Measurements from ENCODE around the gene NUP107. TPM values are rescaled to one million over a fixed set of nuclear protein-coding genes. Genes with fewer than 3 reads are reported as not detected.

The NUP107 gene
- total RNA-seq, 1 experiment from 2014 or later, result 132 TPM

- peaks cover 7% of the 10 kb centered on the region for H3K4me1 Mint-ChIP-seq
- no peaks in the 10 kb centered on the region for H3K27me3 Mint-ChIP-seq (ENCODE audit: low read depth)
- ATAC-seq (no peak), DNase-seq (ENCODE audit: low spot score) (no peak)
- H3K27ac Mint-ChIP-seq, result no peak overlapping the region; the same call in 1 of the 2 replicates
- H3K36me3 Mint-ChIP-seq, result peaks cover 31% of the 10 kb centered on the region
- no peaks in the 10 kb centered on the region for H3K9me3 Mint-ChIP-seq
- TF ChIP-seq, protein P1, sequence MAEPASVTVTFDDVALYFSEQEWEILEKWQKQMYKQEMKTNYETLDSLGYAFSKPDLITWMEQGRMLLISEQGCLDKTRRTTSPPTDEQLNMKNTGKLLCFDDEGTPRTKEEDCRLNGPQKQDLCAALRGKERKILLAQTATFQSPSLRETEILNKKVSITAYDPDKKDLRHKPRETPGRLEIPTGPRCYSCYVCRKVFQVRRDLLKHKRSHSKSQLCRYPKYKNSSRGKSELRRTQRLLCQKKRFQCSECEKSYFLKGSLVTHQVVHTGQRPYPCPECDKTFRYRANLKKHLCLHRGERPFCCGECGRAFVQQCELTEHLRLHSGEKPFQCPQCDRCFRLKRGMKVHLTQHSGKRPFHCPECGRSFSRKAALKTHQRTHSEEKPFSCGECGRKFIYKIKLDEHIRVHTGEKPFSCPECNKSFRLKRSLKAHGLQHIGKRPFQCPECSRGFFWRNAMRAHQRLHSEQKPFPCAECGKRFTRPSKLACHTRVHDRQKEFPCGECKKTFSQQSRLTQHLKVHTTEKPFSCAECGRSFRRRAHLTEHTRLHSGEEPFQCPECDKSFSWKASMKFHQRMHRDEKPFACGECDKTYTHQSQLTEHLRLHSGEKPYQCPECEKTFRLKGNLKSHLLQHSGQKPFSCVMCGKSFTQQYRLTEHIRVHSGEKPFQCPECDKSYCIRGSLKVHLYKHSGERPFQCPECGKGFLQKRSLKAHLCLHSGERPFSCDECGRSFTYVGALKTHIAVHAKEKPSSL (CRISPR knock-in tag; conservative IDR thresholded peaks at IDR 0.05), result no peak
- TF ChIP-seq EMX1 (CRISPR knock-in tag; IDR thresholded peaks at IDR 0.05), result no peak
- TF ChIP-seq, protein P2, sequence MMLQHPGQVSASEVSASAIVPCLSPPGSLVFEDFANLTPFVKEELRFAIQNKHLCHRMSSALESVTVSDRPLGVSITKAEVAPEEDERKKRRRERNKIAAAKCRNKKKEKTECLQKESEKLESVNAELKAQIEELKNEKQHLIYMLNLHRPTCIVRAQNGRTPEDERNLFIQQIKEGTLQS (CRISPR knock-in tag; conservative IDR thresholded peaks at IDR 0.05), result no peak
- POLR2A ChIA-PET, result no interaction called here
- CTCF ChIA-PET, result no interaction called here
- H3K4me3 Mint-ChIP-seq, result no peak overlapping the region
Observed at GRCh38 chr12:68762691-68763090, 75.9 kb downstream of the NUP107 start.

GRCh38 chr12:68765696-68766095 is 78.9 kb downstream of the NUP107 start:
- DNase-seq (ENCODE audit: low spot score) (no peak), ATAC-seq (no peak)
- Mint-ChIP-seq H3K4me3 (no peak overlapping the region), H3K9me3 (no peaks in the 10 kb centered on the region), H3K27me3 (ENCODE audit: low read depth) (no peaks in the 10 kb centered on the region), H3K4me1 (peaks cover 7% of the 10 kb centered on the region), H3K36me3 (peaks cover 17% of the 10 kb centered on the region), H3K27ac (no peak overlapping the region)
- ChIA-PET CTCF (no interaction called here), POLR2A (no interaction called here)
- no peak for TF ChIP-seq RELA (CRISPR knock-in tag; IDR thresholded peaks at IDR 0.05; ENCODE audit: borderline replicate concordance)
- TF ChIP-seq TCF7 (CRISPR knock-in tag; IDR thresholded peaks at IDR 0.05; ENCODE audit: low read depth), result no peak
- TF ChIP-seq, protein P3, sequence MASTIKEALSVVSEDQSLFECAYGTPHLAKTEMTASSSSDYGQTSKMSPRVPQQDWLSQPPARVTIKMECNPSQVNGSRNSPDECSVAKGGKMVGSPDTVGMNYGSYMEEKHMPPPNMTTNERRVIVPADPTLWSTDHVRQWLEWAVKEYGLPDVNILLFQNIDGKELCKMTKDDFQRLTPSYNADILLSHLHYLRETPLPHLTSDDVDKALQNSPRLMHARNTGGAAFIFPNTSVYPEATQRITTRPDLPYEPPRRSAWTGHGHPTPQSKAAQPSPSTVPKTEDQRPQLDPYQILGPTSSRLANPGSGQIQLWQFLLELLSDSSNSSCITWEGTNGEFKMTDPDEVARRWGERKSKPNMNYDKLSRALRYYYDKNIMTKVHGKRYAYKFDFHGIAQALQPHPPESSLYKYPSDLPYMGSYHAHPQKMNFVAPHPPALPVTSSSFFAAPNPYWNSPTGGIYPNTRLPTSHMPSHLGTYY (CRISPR knock-in tag; IDR thresholded peaks at IDR 0.05), result no peak
- no peak for TF ChIP-seq ZNF121 (CRISPR knock-in tag; IDR thresholded peaks at IDR 0.05)
- TF ChIP-seq ZNF671 (CRISPR knock-in tag; IDR thresholded peaks at IDR 0.05), result no peak
- TF ChIP-seq, protein P4, sequence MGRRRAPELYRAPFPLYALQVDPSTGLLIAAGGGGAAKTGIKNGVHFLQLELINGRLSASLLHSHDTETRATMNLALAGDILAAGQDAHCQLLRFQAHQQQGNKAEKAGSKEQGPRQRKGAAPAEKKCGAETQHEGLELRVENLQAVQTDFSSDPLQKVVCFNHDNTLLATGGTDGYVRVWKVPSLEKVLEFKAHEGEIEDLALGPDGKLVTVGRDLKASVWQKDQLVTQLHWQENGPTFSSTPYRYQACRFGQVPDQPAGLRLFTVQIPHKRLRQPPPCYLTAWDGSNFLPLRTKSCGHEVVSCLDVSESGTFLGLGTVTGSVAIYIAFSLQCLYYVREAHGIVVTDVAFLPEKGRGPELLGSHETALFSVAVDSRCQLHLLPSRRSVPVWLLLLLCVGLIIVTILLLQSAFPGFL (CRISPR knock-in tag; IDR thresholded peaks at IDR 0.05; ENCODE audit: borderline replicate concordance), result no peak
- TF ChIP-seq NR1H2 (CRISPR knock-in tag; IDR thresholded peaks at IDR 0.05), result no peak
- TF ChIP-seq, protein P5, sequence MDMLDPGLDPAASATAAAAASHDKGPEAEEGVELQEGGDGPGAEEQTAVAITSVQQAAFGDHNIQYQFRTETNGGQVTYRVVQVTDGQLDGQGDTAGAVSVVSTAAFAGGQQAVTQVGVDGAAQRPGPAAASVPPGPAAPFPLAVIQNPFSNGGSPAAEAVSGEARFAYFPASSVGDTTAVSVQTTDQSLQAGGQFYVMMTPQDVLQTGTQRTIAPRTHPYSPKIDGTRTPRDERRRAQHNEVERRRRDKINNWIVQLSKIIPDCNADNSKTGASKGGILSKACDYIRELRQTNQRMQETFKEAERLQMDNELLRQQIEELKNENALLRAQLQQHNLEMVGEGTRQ (CRISPR knock-in tag; IDR thresholded peaks at IDR 0.05), result no peak
- no peak for TF ChIP-seq EMX1 (CRISPR knock-in tag; IDR thresholded peaks at IDR 0.05)
- TF ChIP-seq, protein P2 (CRISPR knock-in tag; conservative IDR thresholded peaks at IDR 0.05), result no peak
- TF ChIP-seq NFATC4 (CRISPR knock-in tag; IDR thresholded peaks at IDR 0.05), result no peak
- TF ChIP-seq ATF6 (CRISPR knock-in tag; IDR thresholded peaks at IDR 0.05), result no peak
- no peak for TF ChIP-seq ETV6 (CRISPR knock-in tag; IDR thresholded peaks at IDR 0.05)
- TF ChIP-seq MYBL2 (CRISPR knock-in tag; IDR thresholded peaks at IDR 0.05), result no peak
- no peak for TF ChIP-seq NR2C2 (CRISPR knock-in tag; IDR thresholded peaks at IDR 0.05)
- no peak for TF ChIP-seq STAT6 (CRISPR knock-in tag; conservative IDR thresholded peaks at IDR 0.05; ENCODE audit: low read depth)
- no peak for TF ChIP-seq MAX (CRISPR knock-in tag; IDR thresholded peaks at IDR 0.05)
- TF ChIP-seq, protein P6, sequence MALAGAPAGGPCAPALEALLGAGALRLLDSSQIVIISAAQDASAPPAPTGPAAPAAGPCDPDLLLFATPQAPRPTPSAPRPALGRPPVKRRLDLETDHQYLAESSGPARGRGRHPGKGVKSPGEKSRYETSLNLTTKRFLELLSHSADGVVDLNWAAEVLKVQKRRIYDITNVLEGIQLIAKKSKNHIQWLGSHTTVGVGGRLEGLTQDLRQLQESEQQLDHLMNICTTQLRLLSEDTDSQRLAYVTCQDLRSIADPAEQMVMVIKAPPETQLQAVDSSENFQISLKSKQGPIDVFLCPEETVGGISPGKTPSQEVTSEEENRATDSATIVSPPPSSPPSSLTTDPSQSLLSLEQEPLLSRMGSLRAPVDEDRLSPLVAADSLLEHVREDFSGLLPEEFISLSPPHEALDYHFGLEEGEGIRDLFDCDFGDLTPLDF (CRISPR knock-in tag; IDR thresholded peaks at IDR 0.05), result no peak
- TF ChIP-seq, protein P7, sequence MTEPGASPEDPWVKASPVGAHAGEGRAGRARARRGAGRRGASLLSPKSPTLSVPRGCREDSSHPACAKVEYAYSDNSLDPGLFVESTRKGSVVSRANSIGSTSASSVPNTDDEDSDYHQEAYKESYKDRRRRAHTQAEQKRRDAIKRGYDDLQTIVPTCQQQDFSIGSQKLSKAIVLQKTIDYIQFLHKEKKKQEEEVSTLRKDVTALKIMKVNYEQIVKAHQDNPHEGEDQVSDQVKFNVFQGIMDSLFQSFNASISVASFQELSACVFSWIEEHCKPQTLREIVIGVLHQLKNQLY (CRISPR knock-in tag; IDR thresholded peaks at IDR 0.05), result no peak
- TF ChIP-seq SMAD3 (CRISPR knock-in tag; IDR thresholded peaks at IDR 0.05; ENCODE audit: borderline replicate concordance), result no peak
